HepG2 (cell line): ENCODE results near the gene S100A10.

Experiments used
- JUNB ChIP-seq: sonication (generic); formaldehyde crosslinking; IDR thresholded peaks from 2 replicates; pipeline ENCODE4 v1.8.0; 2022; ENCODE audit warnings: missing genetic modification reagents, mild to moderate bottlenecking, borderline replicate concordance
- REXO4 ChIP-seq: sonication (generic); formaldehyde crosslinking; IDR thresholded peaks from 2 replicates; pipeline ENCODE4 v1.8.0; 2022; ENCODE audit warnings: missing genetic modification reagents, mild to moderate bottlenecking, borderline replicate concordance

GRCh38 chr1:151961833-151962232, 31.8 kb downstream of the S100A10 start:
- TF ChIP-seq JUNB (CRISPR knock-in tag) (no peak), REXO4 (CRISPR knock-in tag) (no peak)
